ENCODE results near the gene ESPL1. TPM values are rescaled to one million over a fixed set of nuclear protein-coding genes. Genes with fewer than 3 reads are reported as not detected.
A peak's percentile ranks its signal among the peaks of the same experiment; 100 is the strongest.

ESPL1 gene
- total RNA-seq, 4 donors from 2014 or later, result 0.13 to 2.3 (median 0.64) TPM

- no peak for ATAC-seq
- Histone ChIP-seq H3K4me1 (no peaks in the 10 kb centered on the region), H3K27ac (no peak overlapping the region), H3K9me3 (no peaks in the 10 kb centered on the region), H3K36me3 (no peaks in the 10 kb centered on the region), H3K27me3 (peaks cover 10% of the 10 kb centered on the region), H3K4me3 (no peak overlapping the region)
- no peak for TF ChIP-seq POLR2AphosphoS5 (IDR thresholded peaks at IDR 0.05)
- no peak for TF ChIP-seq EP300 (IDR thresholded peaks at IDR 0.05)
- no peak for TF ChIP-seq CTCF (IDR thresholded peaks at IDR 0.05)
- TF ChIP-seq POLR2A (IDR thresholded peaks at IDR 0.05), result no peak
- 40 to 57% methylated on average over 1 of the region's 1 CpG for WGBS, 2 donors (ENCODE audit: low coverage in 1 of 2)
Measured at GRCh38 chr12:53244337-53244736, 23.8 kb upstream of the ESPL1 start.

- peaks cover 10% of the 10 kb centered on the region for H3K27me3 ChIP-seq
- no peaks in the 10 kb centered on the region for H3K36me3 ChIP-seq
- peaks cover 0 to 2% (median 0%) of the 10 kb centered on the region in 3 donors for H3K4me1 ChIP-seq
- no peak for ATAC-seq
- no peak overlapping the region for H3K27ac ChIP-seq
- no peak for TF ChIP-seq CTCF (IDR thresholded peaks at IDR 0.05)
- no peak for TF ChIP-seq EP300 (IDR thresholded peaks at IDR 0.05)
- TF ChIP-seq POLR2AphosphoS5 (IDR thresholded peaks at IDR 0.05), result no peak
- TF ChIP-seq POLR2A (IDR thresholded peaks at IDR 0.05), result no peak
- no peak overlapping the region for H3K4me3 ChIP-seq
- 86 to 89% methylated on average over 3 of the region's 3 CpGs for WGBS, 2 donors (ENCODE audit: low coverage in 1 of 2)
- H3K9me3 ChIP-seq, result no peaks in the 10 kb centered on the region
Measured at GRCh38 chr12:53245286-53245685, 22.8 kb upstream of the ESPL1 start.

GRCh38 chr12:53251477-53252348, 16.4 kb upstream of the ESPL1 start:
- peak overlapping the region; percentile 61 to 92 for H3K4me3 ChIP-seq
- H3K27me3 ChIP-seq, result no peaks in the 10 kb centered on the region
- peaks cover 0 to 31% of the 10 kb centered on the region in 2 donors for H3K36me3 ChIP-seq
- WGBS, 2 donors (ENCODE audit: low coverage in 1 of 2), result 0 to 4% methylated on average over 7 to 8 of the region's 51 CpGs
- no peaks in the 10 kb centered on the region for H3K9me3 ChIP-seq
- peak; percentile 45 to 46 for TF ChIP-seq POLR2A (IDR thresholded peaks at IDR 0.05)
- no peak for TF ChIP-seq EP300 (IDR thresholded peaks at IDR 0.05)
- TF ChIP-seq CTCF (IDR thresholded peaks at IDR 0.05), result peak in 3 of 4 experiments; percentile 32 to 64 (median 43)
- peak; percentile 64 for TF ChIP-seq POLR2AphosphoS5 (IDR thresholded peaks at IDR 0.05)
- peak overlapping the region; percentile 36 to 93 (median 86) for H3K27ac ChIP-seq
- ATAC-seq, result peak; percentile 91
- H3K4me1 ChIP-seq, result peaks cover 0 to 39% (median 21%) of the 10 kb centered on the region in 3 donors

- Histone ChIP-seq H3K27me3 (no peaks in the 10 kb centered on the region), H3K4me1 (peaks cover 0 to 39% (median 21%) of the 10 kb centered on the region in 3 donors), H3K36me3 (peaks cover 0 to 31% of the 10 kb centered on the region in 2 donors), H3K9me3 (no peaks in the 10 kb centered on the region), H3K27ac (peak overlapping the region; percentile 36 to 93 (median 86)), H3K4me3 (peak overlapping the region; percentile 61 to 92)
- no peak for ATAC-seq
- 0 to 3% methylated on average over 11 to 15 of the region's 19 CpGs for WGBS, 2 donors (ENCODE audit: low coverage in 1 of 2)
- no peak for TF ChIP-seq EP300 (IDR thresholded peaks at IDR 0.05)
Measured at GRCh38 chr12:53252349-53252916, 15.7 kb upstream of the ESPL1 start.

- no peak for ATAC-seq
- peaks cover 0 to 39% (median 21%) of the 10 kb centered on the region in 3 donors for H3K4me1 ChIP-seq
- H3K27me3 ChIP-seq, result no peaks in the 10 kb centered on the region
- peak overlapping the region in 2 of 4 donors; percentile 83 to 90 for H3K27ac ChIP-seq
- no peaks in the 10 kb centered on the region for H3K9me3 ChIP-seq
- TF ChIP-seq POLR2AphosphoS5 (IDR thresholded peaks at IDR 0.05) (no peak), POLR2A (IDR thresholded peaks at IDR 0.05) (no peak)
- H3K36me3 ChIP-seq, result peaks cover 0 to 31% of the 10 kb centered on the region in 2 donors
- 81% methylated on average over 6 of the region's 13 CpGs; no CpG with 5 or more reads in 1 of the 2 donors for WGBS, 2 donors (ENCODE audit: low coverage in 1 of 2)
- H3K4me3 ChIP-seq, result peak overlapping the region in 1 of 2 donors; percentile 92
Measured at GRCh38 chr12:53253298-53253697, 14.8 kb upstream of the ESPL1 start.

All from gastroesophageal sphincter (tissue), 4 donors.